SK-N-SH (cell line): ENCODE measurements around the gene SV2C. TPM values are rescaled to one million over a fixed set of nuclear protein-coding genes. Genes with fewer than 3 reads are reported as not detected.

Experiments used
- CTCF ChIA-PET: fragments of 300-600, 350-600 bp; formaldehyde crosslinking; extraction: SDS; loops from one replicate; lab custom pipeline; 2021; lab: Yijun Ruan, JAX
- POLR2A ChIA-PET: fragments of 350-600 bp; sonication (Branson Sonifier 250); formaldehyde crosslinking; extraction: SDS; loops from one replicate; lab custom pipeline; 2020; ENCODE audit warnings: antibody characterized with exemption, inconsistent platforms; lab: Yijun Ruan, JAX
- DNase-seq: peaks from one replicate; pipeline ENCODE4 v3.0.0; 2012
- H2AFZ ChIP-seq: fragments of 200-600 bp; sonication (generic); 2 replicates; pipeline ENCODE4 v1.8.1; 2016; ENCODE audit warnings: antibody characterized with exemption, mild to moderate bottlenecking, low read depth
- H3F3A ChIP-seq: fragments of 200-600 bp; sonication (generic); replicated peaks from 2 replicates; pipeline ENCODE3; 2016; ENCODE audit warnings: antibody characterized with exemption, mild to moderate bottlenecking; ENCODE audit not compliant: insufficient read depth
- H3K27ac ChIP-seq, 2 experiments: fragments of 200-500 bp in 1 of 2; fragments of 200-600 bp in 1 of 2; sonication (Bioruptor generic) in 1 of 2; sonication (generic), shearing (Covaris generic) in 1 of 2; 2 replicates each; pipeline versions ENCODE4 v1.5.1 to v1.6.1; 2014 to 2016; ENCODE audit warnings: low read depth in 2 of 2, inconsistent platforms in 1 of 2, low read length in 1 of 2, mild to moderate bottlenecking in 1 of 2, mixed read lengths in 1 of 2
- H3K27me3 ChIP-seq: fragments of 200-600 bp; sonication (generic), shearing (Covaris generic); 2 replicates; pipeline ENCODE4 v1.6.1; 2016; ENCODE audit warnings: mixed run types; ENCODE audit not compliant: insufficient read depth
- H3K36me3 ChIP-seq, 2 experiments: fragments of 200-500 bp in 1 of 2; fragments of 200-600 bp in 1 of 2; sonication (Bioruptor generic) in 1 of 2; sonication (generic) in 1 of 2; replicated peaks in 1 of 2; 2 replicates each; pipeline versions ENCODE3 to v1.5.1; 2014 to 2016; ENCODE audit warnings: low read length in 1 of 2, mild to moderate bottlenecking in 1 of 2; ENCODE audit not compliant: insufficient read depth in 2 of 2, control insufficient read depth in 1 of 2
- H3K4me1 ChIP-seq, 2 experiments: fragments of 200-500 bp in 1 of 2; fragments of 200-600 bp in 1 of 2; sonication (Bioruptor generic) in 1 of 2; sonication (generic), shearing (Covaris generic) in 1 of 2; 2 replicates each; pipeline versions ENCODE4 v1.5.1 to v1.6.1; 2014 to 2016; ENCODE audit warnings: low read depth in 1 of 2, low read length in 1 of 2, mixed run types in 1 of 2; ENCODE audit not compliant: insufficient read depth in 2 of 2, control insufficient read depth in 1 of 2
- H3K4me2 ChIP-seq: fragments of 200-600 bp; sonication (generic), shearing (Covaris generic); 2 replicates; pipeline ENCODE4 v1.6.1; 2017; ENCODE audit warnings: mixed run types
- H3K4me3 ChIP-seq, 2 experiments: fragments of 200-500 bp in 1 of 2; fragments of 200-600 bp in 1 of 2; sonication (Bioruptor generic) in 1 of 2; sonication (generic), shearing (Covaris generic) in 1 of 2; 2 replicates each; pipeline versions ENCODE4 v1.5.1 to v1.8.1; 2014 to 2016; ENCODE audit warnings: low read depth in 2 of 2, inconsistent platforms in 1 of 2, low read length in 1 of 2, mild to moderate bottlenecking in 1 of 2, mixed read lengths in 1 of 2, moderate library complexity in 1 of 2
- H3K79me2 ChIP-seq: fragments of 200-600 bp; sonication (generic); 2 replicates; pipeline ENCODE4 v1.8.1; 2017; ENCODE audit warnings: mild to moderate bottlenecking; ENCODE audit not compliant: insufficient read depth
- H3K9ac ChIP-seq: fragments of 200-600 bp; sonication (generic); 2 replicates; pipeline ENCODE4 v1.6.1; 2017; ENCODE audit warnings: mixed run types
- H3K9me2 ChIP-seq: fragments of 200-600 bp; sonication (generic); 2 replicates; pipeline ENCODE4 v1.6.1; 2017; ENCODE audit warnings: mixed run types
- H3K9me3 ChIP-seq: fragments of 200-600 bp; sonication (generic); 2 replicates; pipeline ENCODE4 v1.6.1; 2017; ENCODE audit warnings: mixed run types, mild to moderate bottlenecking, moderate library complexity
- H4K20me1 ChIP-seq: fragments of 200-600 bp; sonication (generic); 2 replicates; pipeline ENCODE4 v1.6.1; 2017; ENCODE audit warnings: mild to moderate bottlenecking, mixed run types; ENCODE audit not compliant: insufficient read depth
- CHD2 ChIP-seq: fragments of 150-350 bp; IDR thresholded peaks from 2 replicates; pipeline ENCODE4 v1.6.1; 2018; ENCODE audit warnings: low read length; ENCODE audit not compliant: partially characterized antibody
- ELF1 ChIP-seq: IDR thresholded peaks from 2 replicates; pipeline ENCODE4 v1.4.0; 2012
- FOSL2 ChIP-seq: IDR thresholded peaks from 2 replicates; pipeline ENCODE4 v1.4.0; 2012; ENCODE audit warnings: low read depth, mild to moderate bottlenecking, moderate library complexity, borderline replicate concordance
- NFIC ChIP-seq: IDR thresholded peaks from 2 replicates; pipeline ENCODE4 v1.4.0; 2012; ENCODE audit warnings: borderline replicate concordance
- RFX5 ChIP-seq: IDR thresholded peaks from 2 replicates; pipeline ENCODE4 v1.6.1; 2012; ENCODE audit warnings: mild to moderate bottlenecking, improper control_type of control experiment, low read length
- SIN3A ChIP-seq: IDR thresholded peaks from 2 replicates; pipeline ENCODE4 v1.6.1; 2012; ENCODE audit warnings: low read depth, mild to moderate bottlenecking, low read length, moderate library complexity, borderline replicate concordance
- TAF1 ChIP-seq: IDR thresholded peaks from 2 replicates; pipeline ENCODE4 v1.6.1; 2012; ENCODE audit warnings: low read depth, mild to moderate bottlenecking, low read length, moderate library complexity, borderline replicate concordance
- TEAD4 ChIP-seq: IDR thresholded peaks from 2 replicates; pipeline ENCODE4 v1.4.0; 2012; ENCODE audit warnings: mild to moderate bottlenecking, borderline replicate concordance; ENCODE audit not compliant: insufficient read depth
- WGBS: methylation state at CpG from one replicate; pipeline ENCODE4 v1.1.6; 2017; ENCODE audit warnings: low lambda C conversion rate; 5-methylcytosine and 5-hydroxymethylcytosine counted together
- polyA plus RNA-seq, 3 experiments: library from polyadenylated mRNA; depleted of rRNA; stranded (reverse); fragments of >200 nt; gene quantifications; 2 replicates each; pipeline ENCODE4 v1.2.3, GENCODE V29; 2012
- TF ChIP-seq, protein P1 (sequence below): fragments of 150-350 bp; IDR thresholded peaks from 2 replicates; pipeline ENCODE4 v1.6.1; 2017; ENCODE audit warnings: antibody characterized with exemption, low read length, low read depth, borderline replicate concordance
- TF ChIP-seq, protein P2 (sequence below): IDR thresholded peaks from 2 replicates; pipeline ENCODE4; 2012
- TF ChIP-seq, protein P3 (sequence below): fragments of 200-600 bp; sonication (generic); IDR thresholded peaks from 2 replicates; pipeline ENCODE4 v1.6.1; 2017; ENCODE audit warnings: antibody characterized with exemption, mild to moderate bottlenecking, moderate library complexity
- TF ChIP-seq, protein P4 (sequence below): IDR thresholded peaks from 2 replicates; pipeline ENCODE4 v1.6.1; 2012; ENCODE audit warnings: mild to moderate bottlenecking, low read depth, low read length, moderate library complexity

The SV2C gene
- polyA plus RNA-seq, 1 of the 3 experiments (the other 2 are of a cell fraction): 0.05 TPM

DNA sequence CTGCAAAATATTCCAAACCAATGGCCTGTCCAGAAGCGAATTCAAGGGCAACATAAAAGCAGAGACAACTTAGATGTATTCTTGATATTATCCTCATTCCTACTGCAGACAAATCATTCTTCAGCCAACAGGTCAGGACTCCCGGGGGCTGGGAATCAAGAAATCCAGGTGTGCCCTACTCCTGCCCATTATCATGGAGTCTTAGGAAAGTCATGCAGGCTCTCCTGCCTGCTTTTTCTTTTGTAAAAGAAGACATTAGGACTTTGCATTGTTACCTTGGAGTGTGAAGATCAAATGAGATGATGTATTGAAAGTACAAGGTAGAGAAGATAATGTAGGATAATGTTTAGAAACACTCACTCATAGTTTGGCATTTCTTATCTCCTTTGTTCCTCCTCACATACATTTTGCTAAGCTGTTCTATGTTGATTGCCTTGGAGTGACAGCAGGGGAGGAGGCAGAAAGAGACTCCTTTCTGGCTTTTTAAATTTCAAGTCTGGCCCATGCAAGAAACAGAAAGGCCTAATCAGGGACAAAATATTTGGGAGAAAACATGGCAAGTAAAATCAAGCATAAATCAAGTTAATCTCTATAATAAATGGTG, 113.8 kb downstream of the SV2C start (continued):
- no peak for TF ChIP-seq SIN3A

DNA sequence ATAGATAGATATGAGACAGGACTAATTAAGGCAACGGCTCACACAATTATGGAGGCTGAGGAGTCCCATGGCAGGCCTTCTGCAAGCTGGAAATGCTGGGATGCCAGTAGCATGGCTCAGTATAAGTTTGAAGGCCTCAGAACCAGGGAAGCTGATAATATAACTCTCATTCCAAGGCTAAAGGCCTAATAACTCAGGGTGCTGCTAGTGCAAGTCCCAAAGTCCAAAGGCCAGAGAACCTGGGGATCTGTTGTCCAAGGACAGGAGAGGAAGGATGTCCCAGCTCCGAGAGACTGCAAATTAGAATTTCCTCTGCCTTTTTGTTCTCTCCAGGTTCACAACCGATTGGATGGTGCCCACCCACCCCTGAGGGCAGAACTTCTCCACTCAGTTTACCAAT, 114.5 kb downstream of the SV2C start:
- TF ChIP-seq, protein P1, sequence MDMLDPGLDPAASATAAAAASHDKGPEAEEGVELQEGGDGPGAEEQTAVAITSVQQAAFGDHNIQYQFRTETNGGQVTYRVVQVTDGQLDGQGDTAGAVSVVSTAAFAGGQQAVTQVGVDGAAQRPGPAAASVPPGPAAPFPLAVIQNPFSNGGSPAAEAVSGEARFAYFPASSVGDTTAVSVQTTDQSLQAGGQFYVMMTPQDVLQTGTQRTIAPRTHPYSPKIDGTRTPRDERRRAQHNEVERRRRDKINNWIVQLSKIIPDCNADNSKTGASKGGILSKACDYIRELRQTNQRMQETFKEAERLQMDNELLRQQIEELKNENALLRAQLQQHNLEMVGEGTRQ: no peak
- TF ChIP-seq NFIC (no peak), TAF1 (no peak), FOSL2 (no peak), ELF1 (no peak), TEAD4 (no peak), SIN3A (no peak), CHD2 (no peak), RFX5 (no peak)
- TF ChIP-seq, protein P2, sequence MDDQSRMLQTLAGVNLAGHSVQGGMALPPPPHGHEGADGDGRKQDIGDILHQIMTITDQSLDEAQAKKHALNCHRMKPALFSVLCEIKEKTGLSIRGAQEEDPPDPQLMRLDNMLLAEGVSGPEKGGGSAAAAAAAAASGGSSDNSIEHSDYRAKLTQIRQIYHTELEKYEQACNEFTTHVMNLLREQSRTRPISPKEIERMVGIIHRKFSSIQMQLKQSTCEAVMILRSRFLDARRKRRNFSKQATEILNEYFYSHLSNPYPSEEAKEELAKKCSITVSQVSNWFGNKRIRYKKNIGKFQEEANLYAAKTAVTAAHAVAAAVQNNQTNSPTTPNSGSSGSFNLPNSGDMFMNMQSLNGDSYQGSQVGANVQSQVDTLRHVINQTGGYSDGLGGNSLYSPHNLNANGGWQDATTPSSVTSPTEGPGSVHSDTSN: no peak
- TF ChIP-seq, protein P3, sequence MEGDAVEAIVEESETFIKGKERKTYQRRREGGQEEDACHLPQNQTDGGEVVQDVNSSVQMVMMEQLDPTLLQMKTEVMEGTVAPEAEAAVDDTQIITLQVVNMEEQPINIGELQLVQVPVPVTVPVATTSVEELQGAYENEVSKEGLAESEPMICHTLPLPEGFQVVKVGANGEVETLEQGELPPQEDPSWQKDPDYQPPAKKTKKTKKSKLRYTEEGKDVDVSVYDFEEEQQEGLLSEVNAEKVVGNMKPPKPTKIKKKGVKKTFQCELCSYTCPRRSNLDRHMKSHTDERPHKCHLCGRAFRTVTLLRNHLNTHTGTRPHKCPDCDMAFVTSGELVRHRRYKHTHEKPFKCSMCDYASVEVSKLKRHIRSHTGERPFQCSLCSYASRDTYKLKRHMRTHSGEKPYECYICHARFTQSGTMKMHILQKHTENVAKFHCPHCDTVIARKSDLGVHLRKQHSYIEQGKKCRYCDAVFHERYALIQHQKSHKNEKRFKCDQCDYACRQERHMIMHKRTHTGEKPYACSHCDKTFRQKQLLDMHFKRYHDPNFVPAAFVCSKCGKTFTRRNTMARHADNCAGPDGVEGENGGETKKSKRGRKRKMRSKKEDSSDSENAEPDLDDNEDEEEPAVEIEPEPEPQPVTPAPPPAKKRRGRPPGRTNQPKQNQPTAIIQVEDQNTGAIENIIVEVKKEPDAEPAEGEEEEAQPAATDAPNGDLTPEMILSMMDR: no peak
- TF ChIP-seq, protein P4, sequence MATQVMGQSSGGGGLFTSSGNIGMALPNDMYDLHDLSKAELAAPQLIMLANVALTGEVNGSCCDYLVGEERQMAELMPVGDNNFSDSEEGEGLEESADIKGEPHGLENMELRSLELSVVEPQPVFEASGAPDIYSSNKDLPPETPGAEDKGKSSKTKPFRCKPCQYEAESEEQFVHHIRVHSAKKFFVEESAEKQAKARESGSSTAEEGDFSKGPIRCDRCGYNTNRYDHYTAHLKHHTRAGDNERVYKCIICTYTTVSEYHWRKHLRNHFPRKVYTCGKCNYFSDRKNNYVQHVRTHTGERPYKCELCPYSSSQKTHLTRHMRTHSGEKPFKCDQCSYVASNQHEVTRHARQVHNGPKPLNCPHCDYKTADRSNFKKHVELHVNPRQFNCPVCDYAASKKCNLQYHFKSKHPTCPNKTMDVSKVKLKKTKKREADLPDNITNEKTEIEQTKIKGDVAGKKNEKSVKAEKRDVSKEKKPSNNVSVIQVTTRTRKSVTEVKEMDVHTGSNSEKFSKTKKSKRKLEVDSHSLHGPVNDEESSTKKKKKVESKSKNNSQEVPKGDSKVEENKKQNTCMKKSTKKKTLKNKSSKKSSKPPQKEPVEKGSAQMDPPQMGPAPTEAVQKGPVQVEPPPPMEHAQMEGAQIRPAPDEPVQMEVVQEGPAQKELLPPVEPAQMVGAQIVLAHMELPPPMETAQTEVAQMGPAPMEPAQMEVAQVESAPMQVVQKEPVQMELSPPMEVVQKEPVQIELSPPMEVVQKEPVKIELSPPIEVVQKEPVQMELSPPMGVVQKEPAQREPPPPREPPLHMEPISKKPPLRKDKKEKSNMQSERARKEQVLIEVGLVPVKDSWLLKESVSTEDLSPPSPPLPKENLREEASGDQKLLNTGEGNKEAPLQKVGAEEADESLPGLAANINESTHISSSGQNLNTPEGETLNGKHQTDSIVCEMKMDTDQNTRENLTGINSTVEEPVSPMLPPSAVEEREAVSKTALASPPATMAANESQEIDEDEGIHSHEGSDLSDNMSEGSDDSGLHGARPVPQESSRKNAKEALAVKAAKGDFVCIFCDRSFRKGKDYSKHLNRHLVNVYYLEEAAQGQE: no peak
- no peaks in the 10 kb centered on the region for H3K9me3 ChIP-seq
- no peak overlapping the region for H3K4me3 ChIP-seq
- ChIA-PET POLR2A (no interaction called here), CTCF (interaction anchor here (0.6 to 2.1 kb wide), 4 partner anchors 23 to 487 kb away, joined by 3 to 6 read pairs (median 4); no protein-coding TSS in a partner anchor)
- no peak overlapping the region; a peak in 1 of 4 replicates for H3K27ac ChIP-seq
- H2AFZ ChIP-seq: no peak overlapping the region
- H3F3A ChIP-seq: no peaks in the 10 kb centered on the region
- H3K79me2 ChIP-seq: no peaks in the 10 kb centered on the region
- peaks cover 0 to 3% of the 10 kb centered on the region in 2 experiments for H3K36me3 ChIP-seq
- no peaks in the 10 kb centered on the region for H3K27me3 ChIP-seq
- H3K9ac ChIP-seq: no peak overlapping the region
- peaks cover 0 to 21% of the 10 kb centered on the region in 2 experiments; a peak in 1 of 4 replicates for H3K4me1 ChIP-seq
- no peak for DNase-seq
- H3K4me2 ChIP-seq: no peak overlapping the region
- WGBS: 23% methylated on average over 3 of the region's 3 CpGs
- H3K9me2 ChIP-seq: no peaks in the 10 kb centered on the region
- H4K20me1 ChIP-seq: no peaks in the 10 kb centered on the region
